Activated CD8-positive, alpha-beta T cell treated with anti-CD3 and anti-CD28 coated beads for 36 hours (primary cell): Measurements from ENCODE around the gene ZNF608. TPM values are rescaled to one million over a fixed set of nuclear protein-coding genes. Genes with fewer than 3 reads are reported as not detected.

ENCODE experiments used
- ATAC-seq: fragments of 200-7000 bp; cut with Tn5 transposase; one replicate; pipeline ENCODE4 v1.10.0; 2021; ENCODE audit warnings: mild to moderate bottlenecking, moderate library complexity
- CTCF ChIA-PET: fragments of 350-600 bp; sonication (Branson Sonifier 250); formaldehyde crosslinking; loops from one replicate; lab custom pipeline; 2021; ENCODE audit warnings: antibody characterized with exemption; lab: Charles Lee
- POLR2A ChIA-PET: fragments of 350-600 bp; sonication (Branson Sonifier 250); formaldehyde crosslinking; loops from one replicate; lab custom pipeline; 2021; ENCODE audit warnings: antibody characterized with exemption; lab: Charles Lee
- DNase-seq: peaks from one replicate; pipeline ENCODE4 v3.0.0-alpha.2; 2020
- H3K27ac Mint-ChIP-seq: one replicate; pipeline ENCODE4 v1.8.0; 2021; ENCODE audit warnings: mild to moderate bottlenecking, mixed read lengths
- H3K27me3 Mint-ChIP-seq: one replicate; pipeline ENCODE4 v1.8.0; 2021; ENCODE audit warnings: mixed read lengths
- H3K36me3 Mint-ChIP-seq: one replicate; pipeline ENCODE4 v1.8.0; 2021; ENCODE audit warnings: low read depth, mixed read lengths
- H3K4me1 Mint-ChIP-seq: one replicate; pipeline ENCODE4 v1.8.0; 2021; ENCODE audit warnings: low read depth, mixed read lengths
- H3K4me3 Mint-ChIP-seq: one replicate; pipeline ENCODE4 v1.8.0; 2021; ENCODE audit warnings: mild to moderate bottlenecking, moderate library complexity, mixed read lengths
- H3K9me3 Mint-ChIP-seq: one replicate; pipeline ENCODE4 v1.8.0; 2021; ENCODE audit warnings: mixed read lengths
- intact Hi-C: fragments of 100-400 bp; cut with micrococcal nuclease; formaldehyde crosslinking; loops from one replicate; pipeline ENCODE4 v1.10.0; 2022
- total RNA-seq, 2 experiments: library from RNA; stranded (reverse); gene quantifications; one replicate each; pipeline ENCODE4 v1.2.3, GENCODE V29; 2021
- TF ChIP-seq, protein P1 (sequence below): fragments of 200-600 bp; IDR thresholded peaks from one replicate; pipeline ENCODE4 v1.8.0; 2022; ENCODE audit warnings: antibody characterized with exemption, mild to moderate bottlenecking

Gene ZNF608
- total RNA-seq, 2 experiments from 2014 or later = not detected

DNA sequence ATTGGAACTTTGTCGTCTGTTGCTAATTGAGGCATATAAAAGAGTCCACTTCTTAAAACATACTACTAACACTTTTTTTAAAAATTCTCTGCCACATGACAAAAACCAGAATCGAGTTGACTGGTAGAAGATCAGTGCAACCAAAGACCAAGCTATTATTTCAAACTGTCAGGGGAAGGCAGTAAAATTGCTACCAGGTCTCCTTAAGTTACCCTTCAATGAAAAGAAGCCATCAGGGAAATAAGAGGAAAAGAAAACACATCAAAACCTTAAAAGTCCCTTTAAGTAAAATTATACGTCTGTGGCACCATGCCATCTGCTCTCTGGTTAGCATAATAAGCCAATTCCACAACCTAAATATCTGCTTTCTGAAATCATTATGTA lies 9.6 kb downstream of the ZNF608 start:
- ChIA-PET CTCF (no interaction called here), POLR2A (interaction anchor here (1.0 kb wide), 1 partner anchor 9 kb away, joined by 3 read pairs; no protein-coding TSS in a partner anchor)
- no peak for DNase-seq
- Mint-ChIP-seq H3K4me3 (no peak overlapping the region), H3K9me3 (no peaks in the 10 kb centered on the region), H3K4me1 (no peaks in the 10 kb centered on the region), H3K27me3 (peaks cover 37% of the 10 kb centered on the region), H3K36me3 (no peaks in the 10 kb centered on the region), H3K27ac (no peak overlapping the region)
- intact Hi-C loops = no loop called here
- no peak for ATAC-seq
- TF ChIP-seq, protein P1, sequence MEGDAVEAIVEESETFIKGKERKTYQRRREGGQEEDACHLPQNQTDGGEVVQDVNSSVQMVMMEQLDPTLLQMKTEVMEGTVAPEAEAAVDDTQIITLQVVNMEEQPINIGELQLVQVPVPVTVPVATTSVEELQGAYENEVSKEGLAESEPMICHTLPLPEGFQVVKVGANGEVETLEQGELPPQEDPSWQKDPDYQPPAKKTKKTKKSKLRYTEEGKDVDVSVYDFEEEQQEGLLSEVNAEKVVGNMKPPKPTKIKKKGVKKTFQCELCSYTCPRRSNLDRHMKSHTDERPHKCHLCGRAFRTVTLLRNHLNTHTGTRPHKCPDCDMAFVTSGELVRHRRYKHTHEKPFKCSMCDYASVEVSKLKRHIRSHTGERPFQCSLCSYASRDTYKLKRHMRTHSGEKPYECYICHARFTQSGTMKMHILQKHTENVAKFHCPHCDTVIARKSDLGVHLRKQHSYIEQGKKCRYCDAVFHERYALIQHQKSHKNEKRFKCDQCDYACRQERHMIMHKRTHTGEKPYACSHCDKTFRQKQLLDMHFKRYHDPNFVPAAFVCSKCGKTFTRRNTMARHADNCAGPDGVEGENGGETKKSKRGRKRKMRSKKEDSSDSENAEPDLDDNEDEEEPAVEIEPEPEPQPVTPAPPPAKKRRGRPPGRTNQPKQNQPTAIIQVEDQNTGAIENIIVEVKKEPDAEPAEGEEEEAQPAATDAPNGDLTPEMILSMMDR = no peak

DNA sequence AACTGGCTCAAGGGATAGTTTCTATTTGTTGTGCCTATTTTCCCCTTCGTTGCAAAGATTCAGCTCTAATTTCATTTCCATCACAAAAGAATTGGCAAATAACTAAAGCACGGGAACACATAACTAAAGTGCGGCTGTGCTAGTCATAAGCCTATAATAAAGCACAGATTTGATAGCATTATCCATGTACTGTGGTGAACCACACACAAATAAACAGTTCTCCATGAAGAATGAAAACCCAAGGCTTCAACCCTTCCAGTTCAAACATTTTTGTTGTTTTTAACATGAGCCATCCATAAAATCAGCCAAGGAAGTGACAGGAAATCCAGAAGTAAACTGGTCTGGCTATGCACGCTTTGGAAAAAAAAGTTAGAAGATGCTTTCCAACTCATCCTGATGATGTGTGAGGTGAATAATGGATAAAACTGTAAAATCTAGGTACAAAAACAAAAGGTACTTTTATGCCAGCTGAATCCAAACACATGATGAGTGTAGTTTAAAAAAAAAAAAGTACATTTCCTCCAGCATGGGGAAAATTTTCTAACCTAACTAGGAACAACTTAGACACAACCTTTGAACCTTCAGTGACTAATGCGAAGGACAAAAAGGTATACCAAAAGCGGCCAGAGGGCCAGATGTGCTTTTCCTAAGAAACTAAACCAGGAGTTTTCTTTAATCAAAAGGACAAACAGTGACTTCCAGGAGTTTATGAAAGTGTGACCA lies 10.2 kb downstream of the ZNF608 start:
- H3K9me3 Mint-ChIP-seq = no peaks in the 10 kb centered on the region
- no peaks in the 10 kb centered on the region for H3K4me1 Mint-ChIP-seq
- intact Hi-C loops = no loop called here
- no peak overlapping the region for H3K4me3 Mint-ChIP-seq
- POLR2A ChIA-PET = interaction anchor here (1.0 kb wide), 1 partner anchor 8 kb away, joined by 3 read pairs; no protein-coding TSS in a partner anchor
- TF ChIP-seq, protein P1 = no peak
- CTCF ChIA-PET = no interaction called here
- ATAC-seq = no peak
- H3K27me3 Mint-ChIP-seq = peaks cover 37% of the 10 kb centered on the region
- no peaks in the 10 kb centered on the region for H3K36me3 Mint-ChIP-seq
- H3K27ac Mint-ChIP-seq = no peak overlapping the region
- DNase-seq = no peak

DNA sequence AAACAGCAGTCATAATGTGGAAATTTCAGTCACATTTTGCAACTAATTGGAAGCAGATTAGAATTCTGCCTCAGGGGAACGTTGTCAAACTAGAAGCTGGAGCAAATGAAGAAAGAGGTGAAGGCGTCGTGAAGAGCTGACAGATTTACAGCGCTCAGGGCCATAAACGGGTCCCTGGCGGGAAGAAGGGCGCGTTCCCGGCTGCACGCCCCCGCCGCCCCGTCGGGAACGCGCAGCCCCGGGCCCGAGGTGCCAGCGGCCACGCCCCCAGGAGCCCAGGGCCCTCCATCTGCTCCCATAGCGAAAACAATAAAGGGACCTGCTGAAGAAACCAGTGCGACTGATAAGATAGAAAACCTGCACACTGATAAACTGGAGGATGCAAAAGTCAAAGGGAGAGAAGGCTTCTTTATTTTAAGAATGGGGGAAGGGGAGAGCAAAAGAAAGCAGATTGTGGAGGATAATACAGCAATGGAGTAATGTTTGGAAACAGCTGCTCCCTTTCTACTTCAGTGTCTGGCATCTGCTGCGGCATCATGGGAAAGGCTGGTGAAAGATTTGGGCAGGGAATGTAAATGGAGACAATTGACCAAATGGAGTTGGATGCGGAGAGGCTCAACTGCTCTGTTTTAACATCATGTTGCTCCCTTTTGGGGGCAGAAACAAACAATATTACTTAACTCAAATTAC lies 11.1 kb downstream of the ZNF608 start:
- H3K27ac Mint-ChIP-seq = no peak overlapping the region
- TF ChIP-seq, protein P1 = no peak

GRCh38 chr5:124734574-124735168 lies 11.8 kb downstream of the ZNF608 start:
- CTCF ChIA-PET = no interaction called here
- DNase-seq = no peak
- intact Hi-C loops = no loop called here

More for the DNA sequence above, 11.1 kb downstream of the ZNF608 start:
- H3K36me3 Mint-ChIP-seq = no peaks in the 10 kb centered on the region
- intact Hi-C loops = no loop called here
- DNase-seq = no peak
- H3K4me3 Mint-ChIP-seq = no peak overlapping the region
- H3K27me3 Mint-ChIP-seq = peaks cover 32% of the 10 kb centered on the region
- H3K9me3 Mint-ChIP-seq = no peaks in the 10 kb centered on the region
- POLR2A ChIA-PET = no interaction called here
- no peaks in the 10 kb centered on the region for H3K4me1 Mint-ChIP-seq
- CTCF ChIA-PET = no interaction called here
- no peak for ATAC-seq

More at GRCh38 chr5:124734574-124735168, 11.8 kb downstream of the ZNF608 start:
- Mint-ChIP-seq H3K4me3 (no peak overlapping the region), H3K27ac (no peak overlapping the region), H3K27me3 (peaks cover 29% of the 10 kb centered on the region), H3K36me3 (no peaks in the 10 kb centered on the region), H3K9me3 (no peaks in the 10 kb centered on the region), H3K4me1 (no peaks in the 10 kb centered on the region)
- TF ChIP-seq, protein P1 = no peak
- POLR2A ChIA-PET = no interaction called here
- no peak for ATAC-seq
